K562 (cell line): ENCODE data around the gene FTL. TPM values are rescaled to one million over a fixed set of nuclear protein-coding genes. Genes with fewer than 3 reads are reported as not detected.
A peak's percentile ranks its signal among the peaks of the same experiment; 100 is the strongest.

Source experiments
- ARID1B ChIP-seq: fragments of 450-650 bp; IDR thresholded peaks from 2 replicates; pipeline ENCODE4 v1.6.1; 2016; ENCODE audit warnings: antibody characterized with exemption, mild to moderate bottlenecking, inconsistent platforms
- GABPB1 ChIP-seq: sonication (generic); formaldehyde crosslinking; IDR thresholded peaks from 2 replicates; pipeline ENCODE4 v1.8.0; 2022; ENCODE audit warnings: mild to moderate bottlenecking, missing genetic modification reagents
- HCFC1 ChIP-seq: IDR thresholded peaks from 2 replicates; pipeline ENCODE4 v1.6.1; 2012; ENCODE audit warnings: low read depth, low read length, improper control_type of control experiment
- HDAC2 ChIP-seq: fragments of 450-650 bp; IDR thresholded peaks from 2 replicates; pipeline ENCODE4 v1.6.1; 2016; ENCODE audit warnings: mild to moderate bottlenecking
- NFIC ChIP-seq: fragments of 450-650 bp; IDR thresholded peaks from 2 replicates; pipeline ENCODE4 v1.6.1; 2017; ENCODE audit warnings: mild to moderate bottlenecking, inconsistent platforms
- NR2C1 ChIP-seq, 2 experiments: fragments of 450-650 bp; IDR thresholded peaks; 2 replicates each; pipeline ENCODE4 v1.6.1; 2017; ENCODE audit warnings: mild to moderate bottlenecking in 2 of 2, antibody characterized with exemption in 1 of 2, inconsistent platforms in 1 of 2, missing compliant biosample characterization in 1 of 2, missing genetic modification characterization in 1 of 2
- POLR2B ChIP-seq: fragments of 450-650 bp; IDR thresholded peaks from 2 replicates; pipeline ENCODE4 v1.6.1; 2018; ENCODE audit warnings: low read depth; ENCODE audit not compliant: partially characterized antibody
- SIN3B ChIP-seq: fragments of 450-650 bp; IDR thresholded peaks from 2 replicates; pipeline ENCODE4 v1.6.1; 2017; ENCODE audit warnings: low read depth, mild to moderate bottlenecking, moderate library complexity
- SP1 ChIP-seq: sonication (generic); formaldehyde crosslinking; IDR thresholded peaks from 2 replicates; pipeline ENCODE4 v1.8.1; 2022; ENCODE audit warnings: mild to moderate bottlenecking, missing genetic modification reagents
- SRSF1 ChIP-seq: fragments of 200-400 bp; formaldehyde crosslinking; IDR thresholded peaks from 2 replicates; pipeline ENCODE4 v1.6.1; 2017; ENCODE audit warnings: mild to moderate bottlenecking, low read depth, low read length, moderate library complexity
- ZBTB40 ChIP-seq, 2 experiments: fragments of 450-650 bp in 1 of 2; sonication (generic) in 1 of 2; formaldehyde crosslinking in 1 of 2; IDR thresholded peaks; 2 replicates each; pipeline versions ENCODE4 v1.7.1 to v1.9.0; 2016 to 2022; ENCODE audit warnings: inconsistent platforms in 1 of 2, mild to moderate bottlenecking in 1 of 2, missing genetic modification reagents in 1 of 2
- ZC3H8 ChIP-seq: fragments of 450-650 bp; IDR thresholded peaks from 2 replicates; pipeline ENCODE4 v1.6.1; 2017
- ZNF263 ChIP-seq: sonication (generic); formaldehyde crosslinking; IDR thresholded peaks from 2 replicates; pipeline ENCODE4 v1.8.0; 2022; ENCODE audit warnings: mild to moderate bottlenecking, missing genetic modification reagents, borderline replicate concordance
- ZNF764 ChIP-seq: fragments of 250-450 bp; sonication (Bioruptor Pico); IDR thresholded peaks from 2 replicates; pipeline ENCODE4 v1.4.0; 2020; ENCODE audit warnings: low read depth, mild to moderate bottlenecking, moderate library complexity
- polyA plus RNA-seq, 8 experiments: library from polyadenylated mRNA; depleted of rRNA in 4 of 8; stranded (reverse) in 5 of 8; unstranded in 3 of 8; fragments of >200 nt; fragmentation: Nextera tagmentation in 2 of 8; fragmentation: Illumina TruSeq in 1 of 8; extraction: Ambion mirVana in 2 of 8; extraction: Trizol in 1 of 8; gene quantifications; 2 replicates each; pipeline versions ENCODE4 v1.2.1 to v1.2.3, GENCODE V29; 2011 to 2014; ENCODE audit warnings: inconsistent platforms in 1 of 8, missing spikeins in 1 of 8
- total RNA-seq, 7 experiments: library from RNA; depleted of rRNA in 6 of 7; stranded (reverse); fragments of >200 nt in 6 of 7; fragmentation: Illumina TruSeq in 2 of 7; extraction: Trizol in 2 of 7; gene quantifications; 2 replicates each; pipeline versions ENCODE4 v1.2.1 to v1.2.3, GENCODE V29; 2011 to 2021; ENCODE audit warnings: low replicate concordance in 1 of 7
- TF ChIP-seq, protein P1 (sequence below), 2 experiments: IDR thresholded peaks in 1 of 2; conservative IDR thresholded peaks in 1 of 2; 2 replicates each; pipeline ENCODE4 v1.6.1; 2016; ENCODE audit warnings: low read depth in 2 of 2, mild to moderate bottlenecking in 1 of 2, missing compliant biosample characterization in 1 of 2, missing genetic modification characterization in 1 of 2, moderate library complexity in 1 of 2

The FTL gene
- total and polyA plus RNA-seq, 9 of the 15 experiments (the other 6 are each of a cell fraction or from before 2014, with no cell fraction given) = 1,231 to 27,415 (median 3,965) TPM

- no peak for TF ChIP-seq SRSF1
- TF ChIP-seq, protein P1, sequence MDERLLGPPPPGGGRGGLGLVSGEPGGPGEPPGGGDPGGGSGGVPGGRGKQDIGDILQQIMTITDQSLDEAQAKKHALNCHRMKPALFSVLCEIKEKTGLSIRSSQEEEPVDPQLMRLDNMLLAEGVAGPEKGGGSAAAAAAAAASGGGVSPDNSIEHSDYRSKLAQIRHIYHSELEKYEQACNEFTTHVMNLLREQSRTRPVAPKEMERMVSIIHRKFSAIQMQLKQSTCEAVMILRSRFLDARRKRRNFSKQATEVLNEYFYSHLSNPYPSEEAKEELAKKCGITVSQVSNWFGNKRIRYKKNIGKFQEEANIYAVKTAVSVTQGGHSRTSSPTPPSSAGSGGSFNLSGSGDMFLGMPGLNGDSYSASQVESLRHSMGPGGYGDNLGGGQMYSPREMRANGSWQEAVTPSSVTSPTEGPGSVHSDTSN (CRISPR knock-in tag; IDR thresholded peaks at IDR 0.05; ENCODE audit: low read depth) = peak; percentile 83
- TF ChIP-seq, protein P1 (tag; conservative IDR thresholded peaks at IDR 0.05; ENCODE audit: low read depth) = peak; percentile 98
- peak; percentile 94 for TF ChIP-seq POLR2B
- peak; percentile 93 for TF ChIP-seq GABPB1 (CRISPR knock-in tag)
- TF ChIP-seq NR2C1 (IDR thresholded peaks at IDR 0.05) = no peak; the same call in 1 of the 2 replicates
- peak; percentile 72 for TF ChIP-seq NR2C1 (tag; IDR thresholded peaks at IDR 0.05)
- no peak; the same call in 1 of the 2 replicates for TF ChIP-seq ARID1B
- peak; percentile 28; the same call in 1 of the 2 replicates for TF ChIP-seq NFIC
- peak; percentile 90 for TF ChIP-seq SIN3B
- TF ChIP-seq ZC3H8 = 0 out of 2 replicates have a peak, but pooled peaks have one; percentile 52
- TF ChIP-seq HDAC2 = peak; percentile 74; the same call in 1 of the 2 replicates
- peak; percentile 81 for TF ChIP-seq HCFC1
- TF ChIP-seq ZNF263 (CRISPR knock-in tag) = peak; percentile 83
- TF ChIP-seq ZBTB40 (IDR thresholded peaks at IDR 0.05) = peak; percentile 97
- TF ChIP-seq ZBTB40 (CRISPR knock-in tag; IDR thresholded peaks at IDR 0.05) = no peak
- TF ChIP-seq SP1 (CRISPR knock-in tag) = peak; percentile 99
- TF ChIP-seq ZNF764 (CRISPR knock-in tag) = peak; percentile 91
Measured at GRCh38 chr19:48993175-48994034, 28.3 kb downstream of the FTL start, which contains the start of the genes GYS1 and RUVBL2 (continued).
